NCI-H2107 (cell line): ENCODE data around the gene PDRG1.

Experiments used
- DNase-seq: peaks from one replicate; lab custom pipeline; 2025; lab: John Stamatoyannopoulos, UW

PDRG1 gene

GRCh38 chr20:31951530-31952453, at the start of gene PDRG1:
Gene PDRG1, minus strand, starts transcription at chr20:31952046. Its CDS starts 85 bp downstream, at chr20:31951961.
- DNase-seq = peak; percentile 90

GRCh38 chr20:31998246-31998645, 46.4 kb upstream of the PDRG1 start:
- no peak for DNase-seq

GRCh38 chr20:31996996-31997395, 45.1 kb upstream of the PDRG1 start:
- no peak for DNase-seq

- no peak for DNase-seq
Observed at GRCh38 chr20:31992086-31992485, 40.2 kb upstream of the PDRG1 start.

- DNase-seq = no peak
Observed at GRCh38 chr20:31991339-31991705, 39.5 kb upstream of the PDRG1 start.

GRCh38 chr20:31990641-31991338, 38.9 kb upstream of the PDRG1 start:
- no peak for DNase-seq

- no peak for DNase-seq
Observed at GRCh38 chr20:31989030-31989645, 37.3 kb upstream of the PDRG1 start.

DNA sequence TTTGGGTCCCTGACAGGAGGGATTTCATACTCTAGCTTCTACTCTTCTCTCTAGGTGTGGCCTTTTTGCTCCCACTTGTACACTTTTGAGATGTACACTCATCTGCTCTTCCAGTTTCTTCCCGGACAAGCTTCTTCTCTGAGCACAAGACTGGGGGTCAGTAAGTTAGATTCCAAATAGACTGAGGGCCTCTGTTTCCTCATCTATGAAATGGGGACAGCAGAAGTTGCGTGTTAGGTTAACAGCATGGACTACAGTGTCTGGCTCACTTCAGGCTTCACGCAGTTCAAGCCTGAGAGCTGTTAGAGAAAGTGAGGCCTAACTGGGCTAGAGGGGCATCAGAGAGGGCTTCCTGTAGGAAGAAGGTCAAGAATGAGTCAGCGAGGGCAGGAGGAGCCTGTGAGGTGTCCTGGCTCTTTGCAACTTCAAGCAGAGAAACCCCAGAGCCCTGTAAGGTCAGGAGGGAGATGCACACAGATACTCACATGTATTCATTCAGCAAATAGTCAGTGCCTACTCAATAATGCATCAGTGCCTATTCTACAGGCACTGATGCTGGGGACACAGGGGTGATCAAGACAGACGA, 36.7 kb upstream of the PDRG1 start:
- no peak for DNase-seq

DNA sequence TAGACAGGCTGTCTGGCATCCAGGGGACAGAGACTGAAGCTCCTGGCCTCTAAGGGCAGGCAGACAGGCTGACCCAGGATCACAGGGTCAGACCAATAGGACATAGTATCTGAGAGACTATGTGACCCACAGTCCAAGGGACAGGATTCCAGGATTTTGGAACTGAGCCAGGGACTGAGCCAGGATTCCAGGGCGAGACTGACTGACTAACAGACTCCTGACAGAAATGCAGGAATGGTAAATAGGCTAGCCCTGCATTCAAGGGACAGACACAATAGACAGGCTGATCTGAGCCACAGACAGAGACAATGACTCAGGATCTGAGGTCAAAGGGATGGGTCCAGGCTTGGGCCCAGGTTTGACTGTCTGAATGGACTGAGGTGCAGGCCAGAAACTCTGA, 35.9 kb upstream of the PDRG1 start:
- DNase-seq = no peak

DNA sequence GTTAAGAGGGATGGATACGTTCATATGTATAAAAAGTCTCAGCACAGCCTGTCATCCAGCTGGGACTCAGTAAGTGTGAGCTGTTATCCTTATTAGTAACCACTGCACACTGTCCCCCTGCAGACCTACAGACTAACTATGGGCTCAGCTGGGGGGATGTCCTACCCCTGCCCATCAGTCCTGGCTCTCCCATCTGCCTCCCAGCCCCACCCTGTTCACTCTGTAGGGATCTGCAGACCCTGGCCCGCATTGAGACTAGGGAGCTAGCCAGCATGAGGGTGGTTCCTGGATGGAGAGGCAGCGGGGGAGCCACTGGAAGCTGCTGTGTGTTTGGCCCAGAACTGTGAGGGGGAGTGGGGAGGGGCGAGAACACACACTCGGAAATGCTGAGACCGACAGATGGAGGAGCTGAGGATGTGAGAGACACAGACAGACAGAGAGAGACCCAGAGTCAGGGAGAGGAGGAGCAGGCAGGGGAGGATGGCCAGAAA, 33.2 kb upstream of the PDRG1 start:
- no peak for DNase-seq

GRCh38 chr20:31981784-31982183, 29.9 kb upstream of the PDRG1 start:
- no peak for DNase-seq

DNA sequence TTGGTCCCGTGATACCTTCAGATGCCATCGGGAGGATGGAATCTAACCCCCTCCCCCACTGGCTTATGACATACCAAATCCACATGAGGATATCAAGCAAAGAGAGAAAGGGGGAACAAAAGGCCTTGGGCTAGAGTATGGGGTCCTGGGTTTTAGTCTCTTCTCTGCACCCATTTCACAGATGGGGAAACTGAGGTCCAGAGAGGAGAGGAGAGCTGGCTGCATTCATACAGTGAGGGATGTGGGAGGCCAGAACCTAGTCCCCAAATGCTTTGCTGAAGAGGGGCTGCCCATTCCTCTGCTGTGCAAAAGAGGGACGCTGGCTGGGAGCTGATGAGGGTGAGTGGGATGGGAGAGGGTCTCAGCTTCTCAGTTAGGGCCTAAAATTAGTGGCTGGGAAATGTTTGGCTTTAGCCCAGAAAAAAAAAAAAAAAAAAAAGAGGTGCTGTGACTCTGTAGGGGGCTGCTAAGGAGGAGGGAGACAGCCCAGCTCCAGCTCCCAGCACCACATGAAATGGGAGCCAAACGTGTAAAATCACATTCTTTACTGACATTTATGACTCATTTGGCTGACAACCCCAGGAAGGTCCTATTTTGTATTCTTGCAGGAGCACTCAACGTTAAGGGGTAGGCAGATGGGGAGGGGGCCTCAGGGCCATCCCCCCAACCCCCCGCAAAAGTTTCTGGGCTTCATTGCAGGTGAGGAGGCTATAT, 28.0 kb upstream of the PDRG1 start:
- DNase-seq = no peak

DNA sequence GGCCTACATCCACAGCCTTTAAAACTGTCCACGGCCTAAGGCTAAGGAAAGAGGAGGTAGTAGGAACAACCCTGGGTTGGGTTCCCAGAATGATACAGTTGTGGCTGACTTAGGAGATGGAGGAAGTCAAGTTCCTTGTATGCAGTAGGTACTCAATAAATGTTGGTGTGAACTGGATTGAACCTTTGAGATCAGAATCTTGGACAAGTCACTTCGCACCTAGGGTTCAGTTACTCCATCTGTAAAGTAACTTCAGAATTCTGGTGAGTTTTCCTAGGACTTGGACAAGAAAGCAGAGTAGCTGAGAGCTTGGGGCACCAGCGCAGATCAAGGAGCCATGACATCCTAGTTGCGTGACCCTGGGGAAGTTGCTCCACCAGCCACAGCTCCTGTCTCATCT, 25.2 kb upstream of the PDRG1 start:
- DNase-seq = no peak

DNA sequence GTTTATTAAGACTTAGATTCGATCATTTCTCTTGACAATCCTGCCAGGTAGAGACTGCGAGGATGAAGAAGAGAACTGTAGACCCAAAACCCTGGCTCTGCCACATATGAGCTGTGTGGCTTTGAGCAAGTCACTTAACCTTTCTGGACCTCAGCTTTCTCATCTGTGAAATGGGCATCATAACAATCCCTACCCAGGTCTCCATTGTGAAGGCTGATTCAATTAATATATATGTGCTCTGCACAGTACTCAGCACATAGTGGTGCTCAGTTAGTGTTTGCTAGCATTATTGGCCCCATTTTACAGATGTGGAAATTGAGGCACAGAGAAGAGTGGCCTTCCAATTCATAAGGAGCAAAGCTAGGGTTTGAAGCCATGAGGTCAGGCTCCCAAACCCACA, 24.0 kb upstream of the PDRG1 start:
- DNase-seq = no peak

DNA sequence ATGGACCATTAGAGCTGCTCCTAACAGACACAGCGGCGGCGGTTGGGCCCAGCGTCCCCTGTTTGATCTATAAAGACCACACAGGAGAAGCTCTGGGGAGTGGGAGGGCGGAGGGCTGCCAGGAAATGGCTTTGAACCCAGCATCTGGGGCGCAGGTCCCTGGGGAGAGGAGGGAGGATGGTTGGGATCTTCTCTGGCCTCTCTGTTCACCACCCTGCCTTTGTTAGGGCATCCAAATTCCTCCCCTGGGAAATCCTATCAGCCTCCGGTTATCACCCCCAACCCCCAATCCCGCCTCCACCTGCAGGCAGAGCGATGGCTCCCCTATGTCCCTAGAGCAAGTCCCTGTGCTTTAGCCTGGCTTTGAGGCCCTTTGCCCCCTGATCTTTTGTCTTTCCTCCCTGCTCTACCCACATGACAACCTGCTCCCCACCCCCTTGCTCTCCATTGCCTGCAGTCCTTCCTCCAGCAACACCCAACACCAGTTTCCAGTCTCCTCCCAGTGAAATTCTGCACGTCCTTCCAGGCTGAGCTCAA, 23.2 kb upstream of the PDRG1 start:
- no peak for DNase-seq

- DNase-seq = no peak
Observed at GRCh38 chr20:31974296-31974695, 22.4 kb upstream of the PDRG1 start.

- no peak for DNase-seq
Observed at GRCh38 chr20:31972471-31973021, 20.7 kb upstream of the PDRG1 start.

DNA sequence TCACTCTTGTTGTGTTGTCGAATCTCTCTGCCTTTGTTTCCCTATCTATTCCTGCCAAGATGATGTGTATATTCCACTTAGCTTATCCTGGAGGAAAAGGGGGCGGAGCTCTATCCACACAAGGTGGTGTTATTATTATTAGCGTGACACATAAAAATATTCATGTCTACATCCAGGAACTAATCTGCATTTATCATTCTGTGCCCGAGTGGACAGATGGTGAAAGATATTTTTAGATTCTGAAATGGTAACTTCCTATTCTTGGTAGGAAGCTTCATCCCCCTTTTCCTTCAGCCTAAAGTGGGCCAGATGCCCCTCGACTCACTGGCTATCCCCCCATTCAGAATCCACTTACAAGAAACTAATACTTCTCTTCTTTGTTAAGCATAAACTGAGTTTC, 18.1 kb upstream of the PDRG1 start:
- no peak for DNase-seq

- DNase-seq = no peak
Observed at GRCh38 chr20:31968291-31969126, 16.7 kb upstream of the PDRG1 start.

DNA sequence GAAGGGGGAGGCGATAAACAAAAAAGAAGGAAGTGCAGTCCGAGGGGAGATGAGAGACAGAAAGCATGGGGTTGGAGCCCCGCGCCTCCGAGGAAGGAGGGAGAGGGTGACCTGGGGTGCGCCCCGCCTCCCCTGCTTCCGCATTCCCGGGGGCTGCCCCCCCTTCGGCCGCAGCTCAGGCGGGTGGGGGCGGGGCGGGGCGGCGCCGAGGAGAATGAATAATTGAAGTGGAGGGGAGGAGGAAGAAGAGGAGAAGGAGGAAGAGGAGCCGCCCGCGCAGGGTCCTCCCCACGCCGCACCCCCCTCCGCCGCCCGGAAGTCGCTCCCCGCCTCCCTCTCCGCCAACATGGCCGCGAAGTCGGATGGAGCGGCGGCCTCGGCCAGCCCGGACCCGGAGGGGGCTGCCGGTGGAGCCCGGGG, 16.0 kb upstream of the PDRG1 start, which contains the start of gene XKR7:
XKR7 (plus strand) TSS at position 322 of the 420 bp plus-strand sequence; CDS start at position 347, 25 bp downstream.
- DNase-seq = no peak
